ENCODE data around the gene PTMS. TPM values are rescaled to one million over a fixed set of nuclear protein-coding genes. Genes with fewer than 3 reads are reported as not detected.

PTMS gene
- total and polyA plus RNA-seq, 2 donors (not counting 3 experiments of a cell fraction or from before 2014, with no cell fraction given), result 555 to 661 TPM

DNA sequence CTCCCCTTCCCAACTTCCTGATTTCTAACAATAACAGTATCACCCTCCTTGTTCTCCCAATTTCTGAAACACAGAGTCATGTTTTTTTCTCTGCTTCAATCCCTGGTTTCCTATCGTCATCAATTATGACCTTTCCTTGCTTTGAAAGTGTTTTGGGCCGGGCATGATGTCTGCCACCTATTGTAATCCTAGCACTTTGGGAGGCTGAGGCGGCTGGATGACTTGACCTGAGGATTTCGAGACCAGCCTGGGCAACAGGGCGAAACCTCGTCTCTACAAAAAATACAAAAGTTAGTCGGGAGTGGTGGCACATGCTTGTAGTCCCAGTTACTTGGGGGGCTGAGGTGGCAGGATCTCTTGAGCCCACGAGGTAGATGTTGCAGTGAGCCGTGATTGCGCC is 42.9 kb downstream of the PTMS start:
- dilution Hi-C loops (cut with MboI; ENCODE audit: extremely low pct_ligation_motif_present, low sequenced_read_pairs), result no loop called here
- Histone ChIP-seq H2AFZ (ENCODE audit: low read depth, low read length) (no peak overlapping the region), H3K4me2 (ENCODE audit: insufficient read depth, low read length) (no peak overlapping the region), H3K9me3 (replicated peaks; ENCODE audit: control insufficient read depth, insufficient read depth, low read length) (no peaks in the 10 kb centered on the region), H3K27ac (ENCODE audit: insufficient read depth, low read depth, low read length) (no peak overlapping the region), H3K9ac (replicated peaks; ENCODE audit: extremely low read depth, insufficient read depth, low read length) (no peak overlapping the region), H3K27me3 (ENCODE audit: control insufficient read depth in 2 of 2, insufficient read depth in 2 of 2, low read length in 2 of 2) (peaks cover 0 to 9% of the 10 kb centered on the region in 2 experiments), H3K4me3 (replicated peaks in 1 of 3; ENCODE audit: insufficient read depth in 1 of 3, low read depth in 1 of 3, low read length in 3 of 3) (no peak overlapping the region), H3K36me3 (ENCODE audit: control insufficient read depth in 2 of 2, extremely low read depth in 1 of 2, insufficient read depth in 2 of 2, low read length in 2 of 2) (no peaks in the 10 kb centered on the region), H3K4me1 (ENCODE audit: control insufficient read depth, extremely low read depth, insufficient read depth, low read length) (no peaks in the 10 kb centered on the region), H3K9me1 (replicated peaks; ENCODE audit: control insufficient read depth, extremely low read depth, insufficient read depth, low read length) (no peaks in the 10 kb centered on the region), H4K20me1 (replicated peaks; ENCODE audit: control insufficient read depth, extremely low read depth, insufficient read depth, low read length) (no peaks in the 10 kb centered on the region), H3K79me2 (ENCODE audit: control insufficient read depth, insufficient read depth, low read length) (no peaks in the 10 kb centered on the region)
- intact Hi-C loops (cut with micrococcal nuclease), result no loop called here
- POLR2A ChIA-PET, result interaction anchor here (0.6 kb wide), 2 partner anchors 21 to 42 kb away, joined by 3 to 4 read pairs; no protein-coding TSS in a partner anchor
- CTCF ChIA-PET, result interaction anchor here (0.9 to 1.8 kb wide), 2 partner anchors 16 to 56 kb away, joined by 4 to 6 read pairs; partner anchors contain the start of gene MLF2
- BruUV-seq (replicated peaks), result no TSS peak
- TF ChIP-seq, protein P1, sequence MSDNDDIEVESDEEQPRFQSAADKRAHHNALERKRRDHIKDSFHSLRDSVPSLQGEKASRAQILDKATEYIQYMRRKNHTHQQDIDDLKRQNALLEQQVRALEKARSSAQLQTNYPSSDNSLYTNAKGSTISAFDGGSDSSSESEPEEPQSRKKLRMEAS (IDR thresholded peaks at IDR 0.05; ENCODE audit: insufficient read depth, insufficient read length), result no peak
- TF ChIP-seq FOS (IDR thresholded peaks at IDR 0.05; ENCODE audit: borderline replicate concordance, insufficient read depth, low read length) (no peak), POLR2A (IDR thresholded peaks at IDR 0.05; ENCODE audit: low read depth, low read length) (no peak), GATA2 (IDR thresholded peaks at IDR 0.05; ENCODE audit: insufficient read depth, insufficient read length, low read depth, low read length) (no peak), MYC (IDR thresholded peaks at IDR 0.05; ENCODE audit: low read depth, low read length) (no peak)
- TF ChIP-seq, protein P2, sequence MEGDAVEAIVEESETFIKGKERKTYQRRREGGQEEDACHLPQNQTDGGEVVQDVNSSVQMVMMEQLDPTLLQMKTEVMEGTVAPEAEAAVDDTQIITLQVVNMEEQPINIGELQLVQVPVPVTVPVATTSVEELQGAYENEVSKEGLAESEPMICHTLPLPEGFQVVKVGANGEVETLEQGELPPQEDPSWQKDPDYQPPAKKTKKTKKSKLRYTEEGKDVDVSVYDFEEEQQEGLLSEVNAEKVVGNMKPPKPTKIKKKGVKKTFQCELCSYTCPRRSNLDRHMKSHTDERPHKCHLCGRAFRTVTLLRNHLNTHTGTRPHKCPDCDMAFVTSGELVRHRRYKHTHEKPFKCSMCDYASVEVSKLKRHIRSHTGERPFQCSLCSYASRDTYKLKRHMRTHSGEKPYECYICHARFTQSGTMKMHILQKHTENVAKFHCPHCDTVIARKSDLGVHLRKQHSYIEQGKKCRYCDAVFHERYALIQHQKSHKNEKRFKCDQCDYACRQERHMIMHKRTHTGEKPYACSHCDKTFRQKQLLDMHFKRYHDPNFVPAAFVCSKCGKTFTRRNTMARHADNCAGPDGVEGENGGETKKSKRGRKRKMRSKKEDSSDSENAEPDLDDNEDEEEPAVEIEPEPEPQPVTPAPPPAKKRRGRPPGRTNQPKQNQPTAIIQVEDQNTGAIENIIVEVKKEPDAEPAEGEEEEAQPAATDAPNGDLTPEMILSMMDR (IDR thresholded peaks at IDR 0.05; ENCODE audit: extremely low read depth in 1 of 2, insufficient read depth in 1 of 2, low read depth in 1 of 2, low read length in 2 of 2), result no peak
- no peak for FAIRE-seq
- no peak for DNase-seq (ENCODE audit: low read depth, low spot score)
